ENCODE measurements around the gene TMEM94.
A peak's percentile ranks its signal among the peaks of the same experiment; 100 is the strongest.
"Not testable (repeated sequence)": the region's sequence is repeated elsewhere in the genome, so short reads cannot be mapped to it uniquely, and the experiment has no call there.

Gene TMEM94

DNA sequence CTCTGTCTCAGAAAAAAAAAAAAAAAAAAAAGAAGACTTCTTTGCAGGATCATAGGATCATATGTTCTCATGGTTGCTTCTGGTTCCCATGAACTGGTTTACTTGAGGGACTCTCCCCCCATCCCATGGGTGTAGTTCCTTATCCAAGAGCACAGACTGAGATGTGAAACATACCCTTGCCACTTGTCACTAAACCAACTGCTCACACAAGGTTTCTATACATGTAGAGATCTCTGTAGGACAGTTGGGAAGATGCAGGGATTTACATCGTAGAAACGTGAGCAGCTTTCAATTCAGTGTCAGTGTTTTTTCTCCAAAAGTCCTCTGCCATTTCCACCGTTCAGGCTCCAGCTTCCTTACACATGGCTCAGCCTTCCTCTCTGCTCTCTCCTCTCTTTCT, 11.1 kb upstream of the TMEM94 start:
- DNase-seq (ENCODE audit: low spot score): no peak

GRCh38 chr17:75445896-75446295, 10.5 kb upstream of the TMEM94 start:
- not testable (repeated sequence) for DNase-seq (ENCODE audit: low spot score)

GRCh38 chr17:75447951-75448856, 8.2 kb upstream of the TMEM94 start:
- DNase-seq (ENCODE audit: low spot score): no peak

DNA sequence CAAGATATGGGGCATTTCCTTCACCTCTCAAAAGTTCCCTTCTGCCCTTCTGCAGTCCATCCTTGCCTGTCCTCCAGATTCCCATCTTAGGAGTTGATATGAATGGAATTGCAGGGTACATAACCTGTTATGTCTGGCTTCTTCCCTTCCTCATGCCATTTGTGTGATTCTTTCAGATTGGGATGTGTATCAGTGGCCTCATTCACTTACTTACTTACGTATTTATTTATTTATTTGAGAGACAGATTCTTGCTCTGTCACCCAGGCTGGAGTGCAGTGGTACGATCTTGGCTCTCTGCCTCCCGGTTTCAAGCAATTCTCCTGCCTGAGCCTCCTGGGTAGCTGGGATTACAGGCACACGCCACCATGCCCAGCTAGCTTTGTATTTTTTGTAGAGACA, 6.2 kb upstream of the TMEM94 start:
- DNase-seq (ENCODE audit: low spot score): no peak

- DNase-seq (ENCODE audit: low spot score): no peak
Observed at GRCh38 chr17:75454193-75454592, 2.2 kb upstream of the TMEM94 start.

GRCh38 chr17:75454672-75455071, 1.8 kb upstream of the TMEM94 start:
- not testable (repeated sequence) for DNase-seq (ENCODE audit: low spot score)

DNA sequence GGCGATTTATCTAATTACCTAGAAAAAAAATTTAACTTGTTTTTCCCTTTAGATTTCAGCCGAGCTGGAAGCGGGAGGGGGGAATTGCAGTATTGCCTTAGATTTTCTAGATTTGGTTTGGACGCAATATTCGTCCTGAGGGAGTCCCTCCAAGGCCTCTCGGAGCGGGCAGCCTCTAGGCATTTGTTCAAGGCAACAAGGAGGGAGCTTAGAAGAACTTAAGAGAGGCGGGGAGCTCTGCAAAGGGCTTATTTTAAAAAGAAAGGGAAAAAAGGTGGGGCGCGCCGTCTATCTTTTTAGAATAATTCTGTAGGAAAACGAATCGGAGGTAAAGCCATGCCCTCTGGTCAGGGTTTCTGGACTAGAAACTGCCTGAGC, 407 bp upstream of the TMEM94 start:
- no peak for DNase-seq (ENCODE audit: low spot score)

- DNase-seq (ENCODE audit: low spot score): peak; percentile 80
Observed at GRCh38 chr17:75457047-75457654, 716 bp downstream of the TMEM94 start.

GRCh38 chr17:75459246-75459589, 2.8 kb downstream of the TMEM94 start:
- no peak for DNase-seq (ENCODE audit: low spot score)

GRCh38 chr17:75459590-75460267, 3.3 kb downstream of the TMEM94 start:
- DNase-seq (ENCODE audit: low spot score): no peak

GRCh38 chr17:75460295-75460694, 3.9 kb downstream of the TMEM94 start:
- DNase-seq (ENCODE audit: low spot score): no peak

GRCh38 chr17:75463603-75464002, 7.2 kb downstream of the TMEM94 start:
- no peak for DNase-seq (ENCODE audit: low spot score)

- no peak for DNase-seq (ENCODE audit: low spot score)
Observed at GRCh38 chr17:75465039-75465438, 8.6 kb downstream of the TMEM94 start.

DNA sequence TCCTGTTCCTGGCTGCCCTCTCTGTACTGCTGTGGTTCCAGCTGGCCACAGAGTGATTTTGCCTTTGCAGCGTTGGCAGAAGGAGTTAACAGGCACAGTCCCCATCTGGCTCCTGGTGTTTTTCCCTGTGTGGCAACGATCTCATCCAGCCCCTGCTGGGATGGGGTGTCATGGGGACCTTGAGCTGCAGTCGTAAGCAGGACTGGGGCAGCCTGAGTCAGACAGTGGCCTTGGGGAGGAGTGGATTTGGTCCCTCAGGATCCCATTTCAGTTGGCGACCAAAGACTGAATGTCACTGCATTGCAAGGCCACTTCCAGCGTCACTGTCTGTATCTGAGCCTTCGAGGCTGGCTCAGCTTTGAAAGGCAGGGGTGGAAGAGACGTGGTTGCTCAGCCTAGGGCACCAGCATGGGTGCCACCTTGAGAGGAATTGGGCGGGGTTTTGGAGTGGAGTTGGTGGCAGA, 11.9 kb downstream of the TMEM94 start:
- no peak for DNase-seq (ENCODE audit: low spot score)

- DNase-seq (ENCODE audit: low spot score): no peak
Observed at GRCh38 chr17:75468779-75469373, 12.4 kb downstream of the TMEM94 start.

DNA sequence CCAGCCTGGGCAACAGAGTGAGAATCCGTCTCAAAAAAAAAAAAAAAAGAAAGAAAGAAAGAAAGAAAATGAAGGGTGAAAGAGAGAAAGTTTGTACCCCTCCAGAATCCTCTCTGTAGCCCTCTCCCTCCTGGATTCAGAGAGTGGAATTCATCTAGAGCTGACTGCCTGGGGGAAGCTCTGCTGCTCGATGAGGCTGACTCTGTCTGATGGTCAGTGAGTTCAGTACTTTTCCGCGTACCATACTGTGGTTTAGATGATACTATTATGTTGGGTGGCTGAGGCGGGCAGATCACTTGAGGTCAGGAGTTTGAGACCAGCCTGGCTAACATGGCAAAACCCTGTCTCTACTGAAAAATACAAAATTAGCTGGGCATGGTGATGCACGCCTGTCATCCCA, 14.8 kb downstream of the TMEM94 start:
- no peak for DNase-seq (ENCODE audit: low spot score)

DNA sequence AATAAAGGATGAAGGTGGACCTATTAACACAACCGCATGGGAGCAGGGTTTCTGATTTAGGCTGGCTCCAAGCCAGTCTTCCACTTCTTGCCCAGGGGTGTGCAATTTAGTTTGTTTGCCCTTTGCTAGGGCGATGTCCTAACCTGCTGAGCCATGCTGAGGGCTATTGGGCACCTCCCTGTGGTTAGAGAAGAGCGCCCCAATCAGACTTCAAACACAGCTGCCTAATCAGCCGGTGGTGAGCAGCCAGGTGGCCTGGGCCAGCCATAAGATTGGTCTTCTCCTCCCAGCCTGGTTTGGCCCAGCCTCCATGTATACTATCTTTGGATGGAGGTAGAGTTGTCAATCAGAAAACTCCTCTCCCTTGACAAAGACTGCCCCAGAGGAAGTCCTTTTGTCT, 15.7 kb downstream of the TMEM94 start:
- no peak for DNase-seq (ENCODE audit: low spot score)

DNA sequence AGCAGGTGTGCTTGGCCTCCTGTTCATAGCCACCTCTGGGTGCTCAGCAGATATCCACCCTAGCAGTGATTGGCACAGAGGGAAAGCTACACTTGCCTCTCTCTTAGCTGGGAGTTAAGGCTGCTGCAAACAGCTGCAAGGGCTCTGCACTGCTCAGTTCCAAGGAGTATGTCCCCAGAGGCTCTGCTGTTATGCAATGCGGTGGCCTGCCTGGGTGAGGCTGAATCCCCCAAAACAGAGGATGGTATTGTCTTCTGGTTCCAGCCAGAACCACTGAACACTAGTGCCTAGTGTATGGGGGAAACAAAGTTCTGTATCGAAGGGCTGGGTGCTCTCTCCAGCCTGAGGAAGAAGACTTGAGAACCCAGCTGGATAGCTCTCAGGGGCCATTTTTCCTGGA, 16.8 kb downstream of the TMEM94 start:
- no peak for DNase-seq (ENCODE audit: low spot score)

GRCh38 chr17:75474736-75475135, 18.3 kb downstream of the TMEM94 start:
- DNase-seq (ENCODE audit: low spot score): no peak

DNA sequence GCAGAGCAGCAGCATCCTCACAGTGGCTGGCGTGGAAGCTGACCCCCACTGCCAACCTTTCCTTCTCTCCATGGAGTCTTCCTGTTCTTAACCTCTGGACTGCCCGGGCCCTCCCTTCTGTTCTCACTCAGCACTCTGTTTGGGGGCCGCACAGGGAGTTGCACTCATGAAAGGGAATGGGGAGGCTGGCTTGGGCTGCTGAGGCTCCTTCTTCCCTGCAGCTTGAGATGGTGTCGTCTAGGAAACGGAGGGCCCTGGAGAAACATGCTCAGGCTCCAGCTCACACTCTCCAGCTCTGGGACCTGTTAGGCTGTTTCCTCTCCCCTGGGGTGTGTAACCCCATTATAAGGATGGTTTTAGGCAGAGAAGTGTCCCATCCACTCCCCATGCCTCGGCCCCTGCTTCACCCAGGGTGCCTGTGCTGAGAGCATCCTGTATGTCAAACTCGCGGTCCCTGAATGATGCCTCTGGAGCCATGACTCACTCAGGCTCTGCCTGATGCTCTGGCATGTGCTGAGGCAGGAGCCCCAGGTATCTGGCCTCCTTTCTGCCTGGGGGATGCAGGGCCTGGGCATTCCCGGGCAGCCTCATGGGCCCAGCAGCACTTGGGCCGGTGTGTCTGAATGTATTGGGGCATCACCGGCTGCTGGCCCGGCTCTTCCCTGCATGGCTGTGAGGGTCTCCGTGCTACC, 18.9 kb downstream of the TMEM94 start:
- DNase-seq (ENCODE audit: low spot score): no peak

- DNase-seq (ENCODE audit: low spot score): no peak
Observed at GRCh38 chr17:75475851-75476250, 19.4 kb downstream of the TMEM94 start.

DNA sequence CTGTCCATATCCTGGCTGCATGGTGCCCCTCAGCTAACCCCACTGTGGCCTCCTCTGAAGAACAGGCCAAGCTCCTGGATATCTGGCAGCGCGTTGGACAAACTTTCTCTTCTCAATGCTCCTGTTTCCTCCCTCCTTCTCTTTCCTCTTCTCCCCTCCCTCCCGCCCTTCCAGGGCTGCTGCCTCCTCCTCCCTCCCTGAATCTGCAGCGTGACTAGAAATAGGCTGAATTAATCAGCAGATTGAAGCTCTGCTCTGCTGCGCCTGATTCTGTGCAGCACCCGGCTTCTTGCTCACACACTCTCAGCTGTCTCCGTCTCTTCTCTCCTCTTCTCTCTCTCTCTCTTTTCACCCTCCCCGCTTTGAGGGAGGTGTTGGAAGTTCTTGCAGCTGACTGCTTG, 19.8 kb downstream of the TMEM94 start:
- no peak for DNase-seq (ENCODE audit: low spot score)

Data from SK-N-DZ (cell line).